Measurements from ENCODE around the gene PSMB11.

Gene PSMB11

GRCh38 chr14:23020143-23021128, 21.6 kb upstream of the PSMB11 start:
- TF ChIP-seq POLR2A (IDR thresholded peaks at IDR 0.05; ENCODE audit: low read depth, low read length) (no peak), TAF1 (IDR thresholded peaks at IDR 0.05; ENCODE audit: borderline replicate concordance, low read depth, low read length) (no peak), POLR2AphosphoS5 (IDR thresholded peaks at IDR 0.05; ENCODE audit: low read depth, low read length) (no peak)
- FAIRE-seq: no peak
- no peak for DNase-seq (ENCODE audit: insufficient read length)

DNA sequence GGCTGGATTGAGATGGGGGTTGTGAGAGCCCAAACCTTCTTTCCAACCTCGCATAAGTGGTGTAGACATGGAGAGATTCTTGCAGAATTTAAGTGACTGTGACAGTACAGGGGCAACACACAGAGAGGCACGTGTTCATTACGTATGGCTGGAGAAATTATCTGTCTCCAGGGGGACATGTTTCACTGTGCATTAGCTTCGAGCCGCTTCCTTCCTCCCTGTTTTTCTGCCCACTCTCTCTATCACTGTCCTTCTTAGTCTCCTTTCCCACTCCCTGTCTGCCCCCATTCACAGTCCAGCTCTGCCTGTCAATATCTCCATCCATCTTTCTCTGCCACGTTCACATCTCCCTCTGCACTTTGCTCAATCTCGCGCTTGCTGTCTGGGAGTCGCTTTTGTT, 20.6 kb upstream of the PSMB11 start:
- TF ChIP-seq TAF1 (IDR thresholded peaks at IDR 0.05; ENCODE audit: borderline replicate concordance, low read depth, low read length): no peak
- no peak for TF ChIP-seq POLR2A (IDR thresholded peaks at IDR 0.05; ENCODE audit: low read depth, low read length)
- FAIRE-seq: no peak
- DNase-seq (ENCODE audit: insufficient read length): no peak

- DNase-seq (ENCODE audit: insufficient read length): no peak
- no peak for TF ChIP-seq POLR2A (IDR thresholded peaks at IDR 0.05; ENCODE audit: low read depth, low read length)
- TF ChIP-seq TAF1 (IDR thresholded peaks at IDR 0.05; ENCODE audit: borderline replicate concordance, low read depth, low read length): no peak
- TF ChIP-seq POLR2AphosphoS5 (IDR thresholded peaks at IDR 0.05; ENCODE audit: low read depth, low read length): no peak
- FAIRE-seq: no peak
These were observed 20.0 kb upstream of the PSMB11 start for GRCh38 chr14:23021889-23022442.

DNA sequence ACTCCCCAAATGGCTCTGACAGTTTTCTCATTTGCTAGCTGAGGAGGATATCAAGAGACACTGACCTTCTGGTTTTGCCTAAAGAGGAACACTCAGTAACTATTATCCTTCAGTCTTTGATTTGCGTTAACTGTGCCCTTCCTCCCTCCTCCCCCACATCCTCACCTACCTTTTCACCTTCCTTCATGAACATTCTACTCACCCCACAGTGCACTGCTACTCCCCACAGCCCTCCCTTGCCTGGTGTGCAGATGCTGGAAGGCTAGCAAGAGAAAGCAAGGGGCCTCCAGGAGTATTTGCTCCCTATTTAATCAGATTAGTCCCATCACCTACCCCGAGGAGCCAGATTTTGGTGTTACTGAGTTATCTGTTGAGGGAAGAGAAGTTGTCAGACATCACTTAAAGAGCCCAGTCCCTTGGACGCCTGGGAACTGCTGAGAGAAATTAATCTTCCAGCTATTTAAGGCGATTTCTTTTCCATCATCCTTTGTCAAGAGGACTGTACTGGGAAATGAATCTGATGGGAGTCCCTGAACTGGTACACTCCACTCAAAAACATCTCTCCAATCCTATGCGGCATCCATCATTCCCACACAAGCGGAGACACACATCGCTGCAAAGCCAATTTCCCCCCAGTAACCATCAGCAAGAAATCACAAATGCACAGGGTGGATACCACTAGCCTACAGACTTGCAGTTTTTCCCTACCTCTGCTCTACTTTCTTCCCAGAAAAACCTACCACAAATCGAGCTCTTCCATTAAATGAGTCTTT, 18.8 kb upstream of the PSMB11 start:
- FAIRE-seq (no peak), DNase-seq (ENCODE audit: insufficient read length) (no peak)
- TF ChIP-seq POLR2AphosphoS5 (IDR thresholded peaks at IDR 0.05; ENCODE audit: low read depth, low read length): no peak
- no peak for TF ChIP-seq TAF1 (IDR thresholded peaks at IDR 0.05; ENCODE audit: borderline replicate concordance, low read depth, low read length)
- no peak for TF ChIP-seq POLR2A (IDR thresholded peaks at IDR 0.05; ENCODE audit: low read depth, low read length)

- FAIRE-seq (no peak), DNase-seq (ENCODE audit: insufficient read length) (no peak)
- TF ChIP-seq POLR2AphosphoS5 (IDR thresholded peaks at IDR 0.05; ENCODE audit: low read depth, low read length) (no peak), TAF1 (IDR thresholded peaks at IDR 0.05; ENCODE audit: borderline replicate concordance, low read depth, low read length) (no peak), POLR2A (IDR thresholded peaks at IDR 0.05; ENCODE audit: low read depth, low read length) (no peak)
These were observed 18.2 kb upstream of the PSMB11 start for GRCh38 chr14:23023795-23024152.

GRCh38 chr14:23024612-23025075, 17.4 kb upstream of the PSMB11 start:
- FAIRE-seq: no peak
- no peak for DNase-seq (ENCODE audit: insufficient read length)
- TF ChIP-seq POLR2A (IDR thresholded peaks at IDR 0.05; ENCODE audit: low read depth, low read length) (no peak), POLR2AphosphoS5 (IDR thresholded peaks at IDR 0.05; ENCODE audit: low read depth, low read length) (no peak), TAF1 (IDR thresholded peaks at IDR 0.05; ENCODE audit: borderline replicate concordance, low read depth, low read length) (no peak)

DNA sequence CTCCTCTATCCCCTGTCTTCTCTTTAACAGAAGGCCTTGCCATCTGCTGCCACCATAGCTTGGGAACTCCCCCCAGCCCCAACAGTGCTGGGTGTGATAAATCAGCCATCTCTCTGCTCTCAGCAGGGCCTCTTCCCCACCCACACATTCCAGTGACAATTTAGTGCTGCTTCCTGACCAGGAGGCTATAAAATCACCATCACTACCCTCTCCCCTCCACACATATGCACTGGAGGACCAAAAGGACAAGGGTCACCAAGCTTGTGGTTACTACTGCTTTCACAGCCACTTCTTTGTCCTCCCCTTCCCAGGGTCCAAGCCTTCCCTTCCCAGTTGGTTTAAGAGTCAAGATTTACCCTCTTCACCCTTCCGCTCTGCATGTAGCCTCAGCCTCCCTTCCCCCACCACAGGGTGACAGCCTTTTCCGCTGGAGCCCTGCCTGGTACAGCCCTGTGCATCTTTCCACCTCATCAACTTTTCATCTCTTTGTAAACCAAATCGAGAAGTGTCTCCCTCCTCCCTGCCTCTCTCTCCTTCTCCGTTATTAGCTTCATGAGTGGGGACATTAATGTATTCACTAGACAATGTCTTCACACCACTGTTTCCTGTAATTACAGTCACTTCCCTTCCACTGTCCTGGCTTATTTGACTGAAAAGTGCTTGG, 16.7 kb upstream of the PSMB11 start:
- no peak for FAIRE-seq
- no peak for DNase-seq (ENCODE audit: insufficient read length)
- no peak for TF ChIP-seq POLR2A (IDR thresholded peaks at IDR 0.05; ENCODE audit: low read depth, low read length)
- TF ChIP-seq TAF1 (IDR thresholded peaks at IDR 0.05; ENCODE audit: borderline replicate concordance, low read depth, low read length): no peak
- TF ChIP-seq POLR2AphosphoS5 (IDR thresholded peaks at IDR 0.05; ENCODE audit: low read depth, low read length): no peak

DNA sequence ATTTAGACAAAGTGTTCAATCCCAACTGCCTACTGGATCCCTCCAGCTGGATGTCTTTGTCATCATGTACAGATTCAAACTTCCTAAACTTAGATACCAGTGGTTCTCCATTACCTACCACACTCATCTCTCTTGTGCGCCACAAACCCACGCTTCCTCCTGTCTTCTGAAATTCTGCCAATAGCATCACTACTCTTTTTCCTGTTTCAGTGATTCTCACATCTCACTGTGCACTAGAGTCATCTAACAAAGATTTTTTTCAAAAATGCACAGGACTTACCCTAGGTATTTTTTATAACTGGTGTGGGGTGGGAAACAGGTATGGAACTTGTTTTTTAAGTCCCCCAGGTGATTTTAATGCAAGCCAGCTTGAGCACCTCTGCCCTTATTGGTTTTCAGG, 13.2 kb upstream of the PSMB11 start:
- no peak for FAIRE-seq
- DNase-seq (ENCODE audit: insufficient read length): no peak

GRCh38 chr14:23030936-23031335, 11.1 kb upstream of the PSMB11 start:
- DNase-seq (ENCODE audit: insufficient read length) (no peak), FAIRE-seq (no peak)
- TF ChIP-seq TAF1 (IDR thresholded peaks at IDR 0.05; ENCODE audit: borderline replicate concordance, low read depth, low read length): no peak
- no peak for TF ChIP-seq POLR2A (IDR thresholded peaks at IDR 0.05; ENCODE audit: low read depth, low read length)
- no peak for TF ChIP-seq POLR2AphosphoS5 (IDR thresholded peaks at IDR 0.05; ENCODE audit: low read depth, low read length)

More for the DNA sequence above, 13.2 kb upstream of the PSMB11 start:
- TF ChIP-seq TAF1 (IDR thresholded peaks at IDR 0.05; ENCODE audit: borderline replicate concordance, low read depth, low read length): no peak

GRCh38 chr14:23033251-23033727, 8.7 kb upstream of the PSMB11 start:
- FAIRE-seq (no peak), DNase-seq (ENCODE audit: insufficient read length) (no peak)
- TF ChIP-seq POLR2A (IDR thresholded peaks at IDR 0.05; ENCODE audit: low read depth, low read length): no peak
- TF ChIP-seq TAF1 (IDR thresholded peaks at IDR 0.05; ENCODE audit: borderline replicate concordance, low read depth, low read length): no peak
- TF ChIP-seq POLR2AphosphoS5 (IDR thresholded peaks at IDR 0.05; ENCODE audit: low read depth, low read length): no peak

Data from GM12892 (cell line).